NCI-H748 treated with DMSO at 0.1 percent for 48 hours (cell line): Measurements from ENCODE around the gene PCSK9.
A peak's percentile ranks its signal among the peaks of the same experiment; 100 is the strongest.

Experiments
- DNase-seq: peaks from one replicate; lab custom pipeline; 2025; lab: John Stamatoyannopoulos, UW

PCSK9 gene

DNA sequence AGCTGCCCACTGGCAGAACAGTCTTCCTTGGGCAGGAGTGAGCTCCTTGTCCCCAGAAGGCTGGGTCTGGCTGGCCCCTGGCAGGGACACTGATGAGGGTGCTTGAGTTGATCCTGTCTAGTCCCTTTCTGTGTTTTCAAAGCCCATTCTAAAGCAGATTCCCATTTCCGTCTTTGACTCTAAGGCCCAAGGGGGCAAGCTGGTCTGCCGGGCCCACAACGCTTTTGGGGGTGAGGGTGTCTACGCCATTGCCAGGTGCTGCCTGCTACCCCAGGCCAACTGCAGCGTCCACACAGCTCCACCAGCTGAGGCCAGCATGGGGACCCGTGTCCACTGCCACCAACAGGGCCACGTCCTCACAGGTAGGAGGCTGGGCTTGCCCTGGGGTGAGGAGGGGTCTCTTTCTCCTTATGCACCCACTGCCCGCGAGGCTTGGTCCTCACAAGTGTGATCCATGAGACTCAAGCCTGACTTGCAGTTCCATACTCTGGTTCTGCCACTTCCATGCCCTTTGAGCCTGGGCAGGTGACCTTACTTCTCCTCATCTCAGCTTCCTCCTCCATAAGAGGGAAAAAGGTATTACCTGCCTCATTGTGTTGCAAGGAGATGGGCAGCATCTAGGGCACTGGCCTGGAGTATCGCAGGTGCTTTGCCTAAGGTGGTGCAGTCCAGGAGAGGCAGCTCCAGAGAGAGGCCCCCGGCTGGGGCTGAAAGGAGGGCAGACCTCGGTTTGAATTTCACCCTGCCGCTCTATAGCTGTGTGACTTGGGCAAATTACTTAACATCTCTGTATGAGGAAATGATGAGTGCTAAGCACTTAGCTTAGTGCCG lies 20.2 kb downstream of the PCSK9 start:
- DNase-seq = no peak

DNA sequence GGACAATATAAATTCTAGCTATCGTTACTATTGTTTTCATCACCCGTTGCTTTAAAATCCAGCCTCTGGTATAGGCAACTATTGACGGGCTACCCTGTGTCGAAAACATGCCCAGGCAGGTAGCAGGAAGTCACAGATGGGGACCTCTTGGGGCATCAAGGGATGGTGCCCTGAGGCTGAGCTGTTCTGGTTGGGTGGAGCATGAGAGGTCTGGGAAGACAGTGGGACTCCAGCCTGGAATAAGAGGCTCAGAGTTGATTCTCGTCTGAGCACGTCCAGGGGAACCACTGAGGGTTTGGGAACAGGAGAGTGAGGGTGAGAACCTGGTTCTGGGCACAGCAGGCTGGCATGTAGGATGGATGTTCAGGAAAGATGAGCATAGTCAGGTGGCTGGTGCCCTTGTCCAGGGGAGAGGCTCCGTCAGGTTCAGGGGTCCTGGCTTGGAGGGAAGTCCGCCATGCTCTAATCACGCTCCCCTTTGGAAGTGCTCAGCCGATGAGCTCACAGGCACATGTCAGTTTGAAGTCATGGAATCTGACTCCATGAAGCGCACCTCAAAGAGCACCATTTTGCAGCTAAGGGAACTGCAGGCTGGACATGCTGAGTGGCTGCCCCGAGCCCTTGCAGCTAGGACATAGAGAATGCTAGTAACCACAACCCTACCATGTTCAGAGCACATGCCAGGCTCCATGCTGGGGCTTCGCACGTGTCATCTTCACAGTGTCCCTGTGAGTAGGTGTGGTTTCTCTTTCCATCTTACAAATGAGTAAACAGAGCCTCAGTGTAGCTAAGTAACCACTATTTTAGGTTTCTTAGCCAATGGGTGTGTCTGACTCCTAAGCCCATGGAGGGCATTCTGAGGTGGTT lies 21.0 kb downstream of the PCSK9 start:
- no peak for DNase-seq

GRCh38 chr1:55061000-55061705 lies 21.8 kb downstream of the PCSK9 start:
- no peak for DNase-seq

DNA sequence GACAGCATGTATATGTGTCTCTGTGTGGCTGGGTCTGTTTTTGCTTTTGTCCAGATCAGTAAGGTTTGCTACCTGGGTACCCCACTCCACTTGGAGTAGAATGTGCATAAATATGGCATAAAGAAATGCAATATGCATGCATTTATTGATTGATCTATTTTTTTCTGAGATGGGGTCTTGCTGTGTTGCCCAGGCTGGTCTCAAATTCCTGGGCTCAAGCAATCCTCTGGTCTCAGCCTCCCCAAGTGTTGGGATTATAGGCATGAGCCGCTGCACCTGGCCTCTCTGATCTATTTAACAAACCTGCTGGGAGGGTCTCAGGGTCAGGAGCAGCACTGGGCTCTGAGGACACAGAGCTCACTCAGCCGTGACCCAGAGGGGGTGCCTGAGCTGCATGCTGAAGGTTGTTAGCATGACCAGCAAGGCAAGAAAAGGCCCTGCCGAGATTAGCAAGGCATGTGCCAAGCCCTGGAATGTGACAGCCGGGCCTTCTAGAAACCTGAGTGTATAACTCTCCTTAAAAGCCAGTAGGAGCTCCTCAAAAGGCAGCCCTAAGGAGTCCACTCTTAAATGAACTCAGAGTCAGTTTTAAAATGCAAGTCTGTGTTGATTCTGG lies 22.5 kb downstream of the PCSK9 start:
- DNase-seq = no peak

DNA sequence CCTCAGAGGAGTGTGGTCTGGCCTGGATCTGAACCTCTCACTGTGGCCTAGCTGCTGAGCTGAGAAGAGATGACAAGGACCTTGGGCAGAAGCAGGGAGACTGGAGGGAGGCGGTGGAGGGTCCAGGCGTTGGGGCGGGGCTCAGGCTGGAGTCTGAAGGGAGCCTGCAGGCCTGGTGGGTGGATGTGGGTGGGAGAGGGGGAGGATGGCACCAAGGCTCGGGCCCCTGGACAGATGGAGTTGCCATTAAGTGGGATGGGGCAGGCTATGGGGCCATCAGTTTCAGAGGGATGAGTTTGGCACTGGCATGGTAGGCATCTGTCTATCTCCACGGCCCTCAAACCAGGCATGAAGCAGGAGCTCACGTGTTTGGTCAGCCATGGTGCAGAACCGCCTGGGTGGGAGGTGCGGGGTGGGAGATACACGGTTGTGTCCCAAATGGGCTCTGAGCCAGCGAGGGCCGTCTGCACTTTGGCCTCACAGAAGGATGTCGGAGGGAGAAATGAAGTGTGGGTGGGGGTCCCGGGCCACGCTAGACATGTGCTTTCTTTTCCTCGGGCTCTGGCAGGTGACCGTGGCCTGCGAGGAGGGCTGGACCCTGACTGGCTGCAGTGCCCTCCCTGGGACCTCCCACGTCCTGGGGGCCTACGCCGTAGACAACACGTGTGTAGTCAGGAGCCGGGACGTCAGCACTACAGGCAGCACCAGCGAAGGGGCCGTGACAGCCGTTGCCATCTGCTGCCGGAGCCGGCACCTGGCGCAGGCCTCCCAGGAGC lies 23.6 kb downstream of the PCSK9 start:
- DNase-seq = no peak

GRCh38 chr1:55063577-55063942 lies 24.2 kb downstream of the PCSK9 start:
- no peak for DNase-seq

GRCh38 chr1:55064071-55064581 lies 24.8 kb downstream of the PCSK9 start:
- no peak for DNase-seq

DNA sequence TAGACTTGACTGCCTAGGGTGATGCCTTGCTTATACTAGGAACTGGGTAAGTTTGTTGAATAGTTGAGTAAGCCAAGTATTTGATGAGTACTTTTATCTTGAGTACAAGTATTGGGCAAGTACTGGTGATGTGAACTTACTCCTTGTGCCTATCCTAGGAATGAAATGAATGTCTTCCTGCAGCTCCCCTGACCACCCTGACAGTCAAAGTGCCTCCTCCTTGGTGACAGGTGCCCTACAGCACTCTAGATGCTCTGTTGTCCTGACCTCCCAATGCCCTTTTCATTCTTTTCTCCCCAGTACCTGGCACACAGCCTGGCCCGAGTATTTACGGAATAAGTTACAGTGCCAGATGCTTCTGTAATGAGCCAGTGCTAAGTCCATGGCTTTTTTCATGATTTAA lies 25.5 kb downstream of the PCSK9 start:
- no peak for DNase-seq

DNA sequence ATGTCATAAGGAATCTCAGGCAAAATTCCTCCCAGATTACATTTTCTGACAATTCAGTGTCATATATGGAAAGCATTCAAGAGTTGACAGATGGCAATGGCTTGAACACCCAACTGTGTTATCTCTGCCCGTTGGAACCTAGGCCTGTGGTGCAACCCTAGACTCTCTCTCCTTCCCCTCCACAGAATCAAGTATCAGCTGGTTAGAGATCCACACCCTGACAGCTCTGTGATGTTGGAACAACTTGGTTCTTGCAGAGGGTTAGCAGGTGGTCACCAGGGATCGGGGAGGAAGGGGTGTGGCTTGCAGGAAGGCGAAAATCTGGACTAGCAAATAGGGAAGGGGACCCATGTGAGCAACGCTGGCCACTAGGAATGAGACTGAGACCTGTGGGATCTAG lies 26.3 kb downstream of the PCSK9 start:
- no peak for DNase-seq

- no peak for DNase-seq
These were observed 27.9 kb downstream of the PCSK9 start for GRCh38 chr1:55067022-55067778.

- no peak for DNase-seq
These were observed 28.6 kb downstream of the PCSK9 start for GRCh38 chr1:55067914-55068313.

DNA sequence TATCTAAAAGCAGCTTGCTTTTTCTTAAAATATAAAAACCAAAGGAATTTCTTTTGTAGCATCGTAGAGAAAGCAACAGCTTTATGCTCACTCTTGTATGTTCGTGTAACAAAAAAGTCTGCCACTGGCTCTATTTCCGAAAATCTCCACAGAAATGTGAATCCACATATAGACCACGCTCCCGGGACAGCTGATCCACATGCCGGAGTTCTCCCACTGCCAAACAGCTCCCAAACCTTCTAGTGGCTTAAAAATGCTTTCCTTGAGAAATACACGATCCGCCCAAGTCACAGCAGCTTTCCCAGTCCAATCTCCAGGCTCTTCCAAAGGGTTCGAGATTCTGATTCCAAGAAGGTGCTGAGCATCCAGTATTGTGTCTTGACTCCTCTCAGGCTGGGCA lies 29.3 kb downstream of the PCSK9 start:
- DNase-seq = no peak

DNA sequence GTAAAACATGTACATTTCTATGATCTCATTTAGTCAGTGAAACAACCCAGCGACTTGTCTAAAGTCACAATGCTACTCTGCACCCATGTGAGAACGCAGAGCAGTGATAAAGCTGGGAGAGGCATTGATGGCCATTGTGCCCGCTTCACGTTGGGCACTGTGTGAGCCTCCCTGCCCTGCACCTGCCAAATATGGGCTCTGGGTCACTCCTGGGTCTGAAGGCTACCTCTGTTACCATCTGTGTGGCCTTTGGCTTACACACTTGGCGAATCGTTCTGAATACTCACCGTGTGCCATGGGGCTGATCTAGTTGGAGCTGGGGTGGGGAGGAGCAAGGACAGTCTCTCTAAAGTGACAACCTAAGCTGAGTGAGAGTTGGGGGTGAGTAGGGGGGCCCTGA lies 29.9 kb downstream of the PCSK9 start:
- no peak for DNase-seq

GRCh38 chr1:55070293-55071164 lies 31.2 kb downstream of the PCSK9 start:
- no peak for DNase-seq

- DNase-seq = peak; percentile 13
These were observed 32.1 kb downstream of the PCSK9 start for GRCh38 chr1:55071477-55071876.

GRCh38 chr1:55073187-55073916 lies 34.0 kb downstream of the PCSK9 start:
- no peak for DNase-seq

DNA sequence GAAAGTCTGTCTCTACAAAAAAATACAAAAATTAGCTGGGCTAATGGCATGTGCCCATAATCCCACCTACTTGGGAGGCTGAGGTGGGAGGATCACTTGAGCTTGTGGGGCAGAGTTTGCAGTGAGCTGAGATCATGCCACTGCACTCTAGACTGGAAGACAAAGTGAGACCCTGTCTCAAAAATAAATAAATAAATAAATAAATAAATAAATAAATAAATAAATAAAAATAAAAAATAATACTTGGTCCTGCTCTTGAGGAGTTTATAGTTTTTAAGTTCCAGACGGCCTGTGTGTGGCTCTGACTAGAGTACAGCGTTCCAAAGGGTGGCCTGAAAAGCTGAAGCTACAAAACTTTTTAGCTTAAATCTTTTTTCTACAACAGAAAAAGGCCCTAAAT lies 35.1 kb downstream of the PCSK9 start:
- DNase-seq = no peak

GRCh38 chr1:55076356-55076755 lies 37.0 kb downstream of the PCSK9 start:
- no peak for DNase-seq

DNA sequence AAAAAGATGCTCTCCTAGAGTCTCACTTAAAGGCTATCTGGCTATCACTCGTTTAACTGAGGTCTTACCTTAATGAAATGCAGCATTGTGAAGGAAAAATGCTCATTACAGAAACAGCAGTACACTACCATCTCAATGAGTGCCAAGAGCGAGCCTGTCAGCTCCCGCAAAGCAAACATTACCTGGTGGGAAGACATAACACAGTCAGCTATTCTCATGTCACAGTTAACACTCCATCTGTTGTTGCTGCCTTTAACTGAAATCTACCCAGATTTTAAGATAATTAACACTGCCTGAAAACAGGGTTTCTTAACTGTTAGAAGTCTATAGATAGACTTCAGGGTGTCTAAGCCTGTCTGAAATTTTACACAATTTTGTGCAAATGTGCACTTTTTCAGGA lies 39.1 kb downstream of the PCSK9 start:
- DNase-seq = peak; percentile 7
